ENCODE data around the gene ERICH4.

- TF ChIP-seq CTCF (IDR thresholded peaks at IDR 0.05) = no peak
- no peak for TF ChIP-seq POLR2A (IDR thresholded peaks at IDR 0.05)
These were observed 26.7 kb upstream of the ERICH4 start for GRCh38 chr19:41416194-41416674.
